GM23338 (cell line): Measurements from ENCODE around the gene RPS21. TPM values are rescaled to one million over a fixed set of nuclear protein-coding genes. Genes with fewer than 3 reads are reported as not detected.

Experiments
- ATAC-seq: fragments of 200-7000 bp; cut with Tn5 transposase; 3 replicates; pipeline ENCODE4 v1.9.1; 2020
- DNase-seq: peaks from one replicate; pipeline ENCODE4 v3.0.0-alpha.2; 2015; ENCODE audit warnings: low spot score
- H2AFZ ChIP-seq: fragments of 200-600 bp; sonication (generic); 2 replicates; pipeline ENCODE4 v1.8.0; 2016; ENCODE audit warnings: antibody characterized with exemption, mild to moderate bottlenecking, moderate library complexity
- H3F3A ChIP-seq: fragments of 200-600 bp; sonication (generic); replicated peaks from 2 replicates; pipeline ENCODE4 v1.8.0; 2017; ENCODE audit warnings: antibody characterized with exemption, mixed run types, low read depth
- H3K27ac ChIP-seq: fragments of 200-600 bp; sonication (generic); 2 replicates; pipeline ENCODE4 v1.6.1; 2016; ENCODE audit warnings: low read depth
- H3K27me3 ChIP-seq: fragments of 200-600 bp; sonication (generic); 2 replicates; pipeline ENCODE4 v1.8.0; 2016; ENCODE audit warnings: mild to moderate bottlenecking, mixed run types, moderate library complexity; ENCODE audit not compliant: insufficient read depth
- H3K36me3 ChIP-seq: fragments of 200-600 bp; sonication (generic); 2 replicates; pipeline ENCODE4 v1.8.0; 2016; ENCODE audit warnings: mild to moderate bottlenecking; ENCODE audit not compliant: insufficient read depth
- H3K4me1 ChIP-seq: fragments of 200-600 bp; sonication (generic); 2 replicates; pipeline ENCODE4 v1.8.0; 2016; ENCODE audit warnings: mild to moderate bottlenecking, moderate library complexity; ENCODE audit not compliant: insufficient read depth
- H3K4me2 ChIP-seq: fragments of 200-600 bp; sonication (generic); 2 replicates; pipeline ENCODE4 v1.7.1; 2017; ENCODE audit warnings: mixed run types
- H3K4me3 ChIP-seq: fragments of 200-600 bp; sonication (generic); 2 replicates; pipeline ENCODE4 v1.6.1; 2016; ENCODE audit warnings: mixed run types
- H3K79me2 ChIP-seq: fragments of 200-600 bp; sonication (generic); replicated peaks from 2 replicates; pipeline ENCODE4 v1.8.0; 2017; ENCODE audit warnings: mild to moderate bottlenecking; ENCODE audit not compliant: insufficient read depth
- H3K9me2 ChIP-seq: fragments of 200-600 bp; sonication (generic); 2 replicates; pipeline ENCODE4 v1.8.0; 2017; ENCODE audit not compliant: insufficient read depth
- H4K20me1 ChIP-seq: fragments of 200-600 bp; sonication (generic); replicated peaks from 2 replicates; pipeline ENCODE4 v1.8.0; 2017; ENCODE audit warnings: mild to moderate bottlenecking; ENCODE audit not compliant: insufficient read depth
- H3K27ac Mint-ChIP-seq: 2 replicates; pipeline ENCODE4 v1.8.0; 2020; ENCODE audit warnings: inconsistent platforms, mild to moderate bottlenecking, moderate library complexity, mixed read lengths
- H3K27me3 Mint-ChIP-seq: 3 replicates; pipeline ENCODE4 v1.8.0; 2022; ENCODE audit warnings: low read depth, mild to moderate bottlenecking, moderate library complexity, mixed read lengths, inconsistent platforms; ENCODE audit not compliant: insufficient read depth, poor library complexity
- H3K36me3 Mint-ChIP-seq: 3 replicates; pipeline ENCODE4 v1.8.0; 2021; ENCODE audit warnings: low read depth, mild to moderate bottlenecking, inconsistent platforms, moderate library complexity, mixed read lengths
- H3K4me1 Mint-ChIP-seq: 3 replicates; pipeline ENCODE4 v1.8.0; 2020; ENCODE audit warnings: mild to moderate bottlenecking, inconsistent platforms, mixed read lengths
- H3K4me3 Mint-ChIP-seq: 3 replicates; pipeline ENCODE4 v1.8.0; 2021; ENCODE audit warnings: moderate library complexity, mild to moderate bottlenecking, inconsistent platforms, mixed read lengths
- H3K9me3 Mint-ChIP-seq: 3 replicates; pipeline ENCODE4 v1.8.0; 2020; ENCODE audit warnings: moderate library complexity, mild to moderate bottlenecking, inconsistent platforms, mixed read lengths
- CREB1 ChIP-seq: fragments of 250-450 bp; sonication (Bioruptor Pico); IDR thresholded peaks from 2 replicates; pipeline ENCODE4 v1.5.0; 2020; ENCODE audit warnings: low read depth, mild to moderate bottlenecking, moderate library complexity
- CTCF ChIP-seq, 2 experiments: fragments of 200-600 bp in 1 of 2; sonication (generic) in 1 of 2; conservative IDR thresholded peaks; 2 replicates each; pipeline versions ENCODE4 v1.5.1 to v1.6.1; 2016 to 2017; ENCODE audit warnings: antibody characterized with exemption in 2 of 2, low read depth in 2 of 2, mild to moderate bottlenecking in 2 of 2, moderate library complexity in 1 of 2
- EZH2phosphoT487 ChIP-seq: fragments of 200-600 bp; sonication (generic); IDR thresholded peaks from one replicate; pipeline ENCODE4 v1.8.1; 2018; ENCODE audit warnings: antibody characterized with exemption; ENCODE audit not compliant: unreplicated experiment
- JUNB ChIP-seq: IDR thresholded peaks from one replicate; pipeline ENCODE4 v1.6.1; 2016; ENCODE audit warnings: antibody characterized with exemption; ENCODE audit not compliant: unreplicated experiment
- STAT1 ChIP-seq: IDR thresholded peaks from one replicate; pipeline ENCODE4 v1.6.1; 2016; ENCODE audit warnings: antibody characterized with exemption; ENCODE audit not compliant: unreplicated experiment
- ZNF114 ChIP-seq: fragments of 250-450 bp; sonication (Bioruptor Pico); IDR thresholded peaks from 2 replicates; pipeline ENCODE4 v1.5.0; 2020; ENCODE audit warnings: mild to moderate bottlenecking, moderate library complexity
- ZNF331 ChIP-seq: fragments of 250-450 bp; sonication (Bioruptor Pico); IDR thresholded peaks from 2 replicates; pipeline ENCODE4 v1.5.0; 2020; ENCODE audit warnings: low read depth, mild to moderate bottlenecking, moderate library complexity
- ZNF462 ChIP-seq: fragments of 250-450 bp; sonication (Bioruptor Pico); IDR thresholded peaks from 2 replicates; pipeline ENCODE4 v1.5.0; 2020; ENCODE audit warnings: mild to moderate bottlenecking, moderate library complexity
- polyA plus RNA-seq: library from polyadenylated mRNA; unstranded; fragments of >200 nt; fragmentation: Nextera tagmentation; extraction: Ambion mirVana; gene quantifications from 2 replicates; pipeline ENCODE4 v1.2.1, GENCODE V29; 2016
- total RNA-seq: library from RNA; depleted of rRNA; stranded (reverse); fragments of >200 nt; shearing (Covaris generic); gene quantifications from 2 replicates; pipeline ENCODE4 v1.2.3, GENCODE V29; 2014
- TF ChIP-seq, protein P1 (sequence below): IDR thresholded peaks from 2 replicates; pipeline ENCODE4 v1.6.1; 2016; ENCODE audit warnings: antibody characterized with exemption

Gene RPS21
- total and polyA plus RNA-seq, 2 experiments from 2014 or later, result 759 to 2,298 TPM

DNA sequence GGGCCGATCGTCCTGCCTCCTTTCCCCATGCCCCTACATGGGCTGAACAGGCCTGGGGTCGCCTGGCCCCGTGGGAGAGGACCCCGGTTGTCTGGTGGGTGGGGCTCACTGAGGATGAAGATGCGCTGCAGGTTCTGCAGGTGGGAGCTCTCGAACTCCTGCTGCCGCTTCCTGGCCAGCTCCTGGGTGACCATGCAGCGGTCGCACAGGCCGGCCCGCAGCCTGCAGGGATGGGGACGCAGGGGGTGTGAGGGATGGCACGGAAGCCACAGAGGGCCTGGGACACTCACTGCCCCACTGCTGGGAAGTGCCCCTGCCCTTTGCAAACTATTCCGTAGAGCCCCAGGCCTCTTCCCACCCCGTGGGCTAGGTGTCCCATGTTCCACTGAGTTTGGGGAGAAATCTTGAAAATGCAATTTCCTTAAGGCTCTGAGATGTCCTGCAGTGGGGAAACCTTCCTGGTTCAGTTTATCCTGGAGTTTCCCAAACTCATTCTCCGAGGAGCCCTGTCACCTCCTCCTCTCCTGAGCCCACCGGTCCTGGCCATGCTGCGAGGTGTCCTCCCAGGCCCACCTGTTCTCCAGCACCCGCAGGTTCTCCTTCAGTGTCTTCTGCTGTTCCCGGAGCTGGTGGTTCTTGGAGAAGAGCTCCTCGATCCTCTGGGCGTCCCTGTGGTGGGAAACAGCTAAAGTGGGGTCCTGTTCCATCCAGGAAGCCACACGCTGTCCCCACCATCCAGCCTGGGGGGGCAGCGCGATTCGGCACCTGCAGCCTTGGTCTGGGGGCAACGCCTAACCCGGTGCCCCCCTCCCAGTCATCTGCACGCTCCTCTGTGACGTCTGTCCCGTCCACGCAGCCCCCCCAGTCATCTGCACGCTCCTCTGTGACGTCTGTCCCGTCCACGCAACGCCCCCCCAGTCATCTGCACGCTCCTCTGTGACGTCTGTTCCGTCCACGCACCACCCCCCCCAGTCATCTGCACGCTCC, 30.0 kb downstream of the RPS21 start:
- no peak for DNase-seq
- Histone ChIP-seq H3F3A (peaks cover 8% of the 10 kb centered on the region; the same call in 1 of the 2 replicates), H3K9me2 (no peaks in the 10 kb centered on the region), H3K27me3 (no peaks in the 10 kb centered on the region), H3K36me3 (no peaks in the 10 kb centered on the region), H4K20me1 (no peaks in the 10 kb centered on the region), H3K4me3 (no peak overlapping the region), H3K27ac (no peak overlapping the region), H3K79me2 (no peaks in the 10 kb centered on the region), H3K4me2 (no peak overlapping the region), H2AFZ (no peak overlapping the region), H3K4me1 (no peaks in the 10 kb centered on the region)
- Mint-ChIP-seq H3K9me3 (no peaks in the 10 kb centered on the region), H3K27me3 (peaks cover 2% of the 10 kb centered on the region), H3K4me3 (no peak overlapping the region), H3K27ac (no peak overlapping the region), H3K36me3 (no peaks in the 10 kb centered on the region), H3K4me1 (no peaks in the 10 kb centered on the region)
- TF ChIP-seq CREB1 (CRISPR knock-in tag) (no peak), EZH2phosphoT487 (no peak), STAT1 (no peak), ZNF114 (CRISPR knock-in tag) (no peak), ZNF331 (CRISPR knock-in tag) (no peak), CTCF (conservative IDR thresholded peaks at IDR 0.05; ENCODE audit: low read depth in 2 of 2) (no peak), JUNB (no peak)
- TF ChIP-seq, protein P1, sequence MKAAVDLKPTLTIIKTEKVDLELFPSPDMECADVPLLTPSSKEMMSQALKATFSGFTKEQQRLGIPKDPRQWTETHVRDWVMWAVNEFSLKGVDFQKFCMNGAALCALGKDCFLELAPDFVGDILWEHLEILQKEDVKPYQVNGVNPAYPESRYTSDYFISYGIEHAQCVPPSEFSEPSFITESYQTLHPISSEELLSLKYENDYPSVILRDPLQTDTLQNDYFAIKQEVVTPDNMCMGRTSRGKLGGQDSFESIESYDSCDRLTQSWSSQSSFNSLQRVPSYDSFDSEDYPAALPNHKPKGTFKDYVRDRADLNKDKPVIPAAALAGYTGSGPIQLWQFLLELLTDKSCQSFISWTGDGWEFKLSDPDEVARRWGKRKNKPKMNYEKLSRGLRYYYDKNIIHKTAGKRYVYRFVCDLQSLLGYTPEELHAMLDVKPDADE, result no peak
- ATAC-seq, result no peak

GRCh38 chr20:62417981-62418708, 31.2 kb downstream of the RPS21 start:
- H3K4me1 ChIP-seq, result no peaks in the 10 kb centered on the region
- H3F3A ChIP-seq, result peaks cover 8% of the 10 kb centered on the region; the same call in 1 of the 2 replicates
- Mint-ChIP-seq H3K4me1 (no peaks in the 10 kb centered on the region), H3K27ac (no peak overlapping the region), H3K36me3 (no peaks in the 10 kb centered on the region), H3K27me3 (peaks cover 2% of the 10 kb centered on the region), H3K4me3 (no peak overlapping the region), H3K9me3 (no peaks in the 10 kb centered on the region)
- H3K27me3 ChIP-seq, result no peaks in the 10 kb centered on the region
- H3K4me3 ChIP-seq, result no peak overlapping the region
- ATAC-seq, result no peak
- H3K36me3 ChIP-seq, result no peaks in the 10 kb centered on the region
- DNase-seq, result no peak
- H3K79me2 ChIP-seq, result no peaks in the 10 kb centered on the region
- H4K20me1 ChIP-seq, result no peaks in the 10 kb centered on the region
- H3K27ac ChIP-seq, result no peak overlapping the region
- H2AFZ ChIP-seq, result no peak overlapping the region
- no peaks in the 10 kb centered on the region for H3K9me2 ChIP-seq
- no peak overlapping the region for H3K4me2 ChIP-seq
- TF ChIP-seq EZH2phosphoT487 (no peak), ZNF114 (CRISPR knock-in tag) (no peak), ZNF462 (CRISPR knock-in tag) (no peak), JUNB (no peak)
